Natural killer cell (primary cell): ENCODE measurements around the gene VSX1. TPM values are rescaled to one million over a fixed set of nuclear protein-coding genes. Genes with fewer than 3 reads are reported as not detected.
A peak's percentile ranks its signal among the peaks of the same experiment; 100 is the strongest.

Experiments
- ATAC-seq, 3 donors: fragments of 150-1000 bp in 2 of 3; fragments of 200-7000 bp in 1 of 3; cut with Tn5 transposase; 1 replicate in 1 of 3; 2 replicates in 2 of 3; pipeline ENCODE4 v1.10.0; 2021; ENCODE audit warnings: mild to moderate bottlenecking in 2 of 3, moderate library complexity in 2 of 3
- DNase-seq, 2 donors: peaks; one replicate each; pipeline versions ENCODE4 v3.0.0 to v3.0.0-alpha.2; 2013 to 2021; ENCODE audit warnings: mixed read lengths in 1 of 2
- H3K27ac ChIP-seq: one replicate; pipeline ENCODE4 v1.5.1; 2013; ENCODE audit warnings: mild to moderate bottlenecking, low read length
- H3K27me3 ChIP-seq: one replicate; pipeline ENCODE4 v1.6.1; 2013; ENCODE audit warnings: low read length; ENCODE audit not compliant: control insufficient read depth, insufficient read depth
- H3K36me3 ChIP-seq: one replicate; pipeline ENCODE4 v1.6.1; 2013; ENCODE audit warnings: low read length; ENCODE audit not compliant: control insufficient read depth, insufficient read depth
- H3K4me1 ChIP-seq: one replicate; pipeline ENCODE4 v1.6.1; 2013; ENCODE audit warnings: low read length; ENCODE audit not compliant: control insufficient read depth, insufficient read depth
- H3K4me3 ChIP-seq: one replicate; pipeline ENCODE4 v1.5.1; 2013; ENCODE audit warnings: low read length
- H3K9me3 ChIP-seq: one replicate; pipeline ENCODE4 v1.6.1; 2013; ENCODE audit warnings: low read length; ENCODE audit not compliant: control insufficient read depth, insufficient read depth
- H3K27ac Mint-ChIP-seq, 2 donors: one replicate each; pipeline ENCODE4 v1.8.0; 2022; ENCODE audit warnings: mild to moderate bottlenecking in 2 of 2, mixed read lengths in 2 of 2, moderate library complexity in 1 of 2
- H3K27me3 Mint-ChIP-seq, 2 donors: one replicate each; pipeline ENCODE4 v1.8.0; 2022; ENCODE audit warnings: low read depth in 2 of 2, mixed read lengths in 2 of 2
- H3K36me3 Mint-ChIP-seq: one replicate; pipeline ENCODE4 v1.8.0; 2022; ENCODE audit warnings: mixed read lengths
- H3K4me1 Mint-ChIP-seq, 2 donors: one replicate each; pipeline ENCODE4 v1.8.0; 2022; ENCODE audit warnings: mixed read lengths in 2 of 2
- H3K4me3 Mint-ChIP-seq: one replicate; pipeline ENCODE4 v1.8.0; 2022; ENCODE audit warnings: mild to moderate bottlenecking, moderate library complexity, mixed read lengths
- H3K9me3 Mint-ChIP-seq, 2 donors: one replicate each; pipeline ENCODE4 v1.8.0; 2022; ENCODE audit warnings: mixed read lengths in 2 of 2
- CTCF ChIP-seq: fragments of 200-600 bp; IDR thresholded peaks from one replicate; pipeline ENCODE4 v1.8.0; 2022; ENCODE audit warnings: antibody characterized with exemption
- WGBS: methylation state at CpG from one replicate; pipeline ENCODE4 v1.1.7; 2013; ENCODE audit warnings: missing lambda C conversion rate; ENCODE audit not compliant: insufficient coverage; 5-methylcytosine and 5-hydroxymethylcytosine counted together
- intact Hi-C: fragments of 100-400 bp; cut with micrococcal nuclease; formaldehyde crosslinking; loops from one replicate; pipeline ENCODE4 v1.14.2; 2022
- total RNA-seq, 4 donors: library from RNA; stranded (reverse); fragments of 120-200 nt in 1 of 4; gene quantifications; one replicate each; pipeline versions ENCODE4 v1.2.3 to v1.2.4, GENCODE V29; 2013 to 2022

Gene VSX1
- total RNA-seq, 3 donors from 2014 or later (not counting 1 experiment from before 2014, with no cell fraction given), result not detected

- DNase-seq, result no peak
- Mint-ChIP-seq H3K9me3 (no peaks in the 10 kb centered on the region), H3K36me3 (no peaks in the 10 kb centered on the region), H3K27ac (no peak overlapping the region), H3K4me3 (no peak overlapping the region), H3K4me1 (peaks cover 4 to 7% of the 10 kb centered on the region in 2 donors), H3K27me3 (peaks cover 59 to 79% of the 10 kb centered on the region in 2 donors)
- Histone ChIP-seq H3K36me3 (no peaks in the 10 kb centered on the region), H3K27me3 (peaks cover 54% of the 10 kb centered on the region), H3K9me3 (peaks cover 3% of the 10 kb centered on the region), H3K4me3 (no peak overlapping the region), H3K4me1 (peaks cover 11% of the 10 kb centered on the region), H3K27ac (no peak overlapping the region)
- intact Hi-C loops, result no loop called here
- no peak for TF ChIP-seq CTCF
- WGBS, result 72% methylated on average over 4 of the region's 4 CpGs
- ATAC-seq, result no peak
Observed at GRCh38 chr20:25079171-25079570, 2.8 kb downstream of the VSX1 start.

DNA sequence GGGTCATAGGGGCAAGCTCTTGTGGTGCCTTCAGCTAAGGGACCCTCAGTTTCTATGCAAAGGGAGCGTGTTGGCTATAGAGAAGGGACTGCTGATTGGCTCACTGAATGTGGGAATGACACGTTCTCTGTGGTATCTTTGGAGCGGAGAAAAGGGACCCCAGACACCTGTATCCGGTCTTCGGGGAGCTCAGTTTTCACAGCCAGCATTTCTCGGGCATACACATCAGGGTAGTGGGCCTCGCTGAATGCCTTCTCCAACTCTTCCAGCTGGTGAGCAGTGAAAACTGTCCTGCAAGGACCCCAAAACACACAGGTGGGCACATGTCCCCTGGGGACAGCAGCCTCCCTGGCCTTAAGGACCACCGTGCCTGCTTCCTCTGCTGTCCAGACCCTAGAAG, 3.3 kb downstream of the VSX1 start:
- Mint-ChIP-seq H3K27ac (no peak overlapping the region), H3K4me1 (peaks cover 4 to 7% of the 10 kb centered on the region in 2 donors), H3K4me3 (no peak overlapping the region), H3K36me3 (no peaks in the 10 kb centered on the region), H3K27me3 (peaks cover 57 to 79% of the 10 kb centered on the region in 2 donors), H3K9me3 (no peaks in the 10 kb centered on the region)
- TF ChIP-seq CTCF, result no peak
- ATAC-seq (no peak), DNase-seq (no peak)
- Histone ChIP-seq H3K27me3 (peaks cover 49% of the 10 kb centered on the region), H3K4me3 (no peak overlapping the region), H3K27ac (no peak overlapping the region), H3K9me3 (peaks cover 3% of the 10 kb centered on the region), H3K36me3 (no peaks in the 10 kb centered on the region), H3K4me1 (peaks cover 9% of the 10 kb centered on the region)
- 86% methylated on average over 8 of the region's 8 CpGs for whole genome bisulfite sequencing
- intact Hi-C loops, result no loop called here

DNA sequence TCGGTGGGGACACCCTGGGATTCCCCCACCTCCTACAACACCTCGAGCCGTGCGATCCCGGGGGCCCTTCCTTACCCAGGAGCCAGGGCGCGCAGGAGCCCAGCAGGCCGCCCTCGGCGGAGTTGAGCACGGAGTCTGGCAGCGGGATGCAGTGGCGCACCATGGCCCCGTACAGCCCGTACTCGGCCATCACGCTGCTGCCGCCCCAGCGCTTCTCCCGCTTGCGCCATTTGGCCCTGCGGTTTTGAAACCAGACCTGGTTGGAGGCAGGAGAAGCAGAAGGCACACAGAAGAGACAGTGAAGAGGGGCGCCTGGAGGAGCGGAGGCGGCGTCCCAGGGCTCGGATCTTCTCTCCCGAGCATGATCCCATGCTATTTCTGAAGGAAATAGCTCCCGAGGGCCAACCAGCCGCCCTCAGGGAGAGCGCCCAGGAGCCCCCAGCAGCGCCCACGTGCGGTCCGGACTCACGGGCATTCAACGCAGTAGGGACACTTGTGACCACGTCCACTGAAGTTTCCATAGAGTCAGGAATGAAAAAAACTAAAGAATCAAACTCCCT, 4.3 kb downstream of the VSX1 start:
- no peaks in the 10 kb centered on the region for H3K36me3 Mint-ChIP-seq
- no peaks in the 10 kb centered on the region for H3K36me3 ChIP-seq
- TF ChIP-seq CTCF, result no peak
- peaks cover 4 to 7% of the 10 kb centered on the region in 2 donors for H3K4me1 Mint-ChIP-seq
- H3K27ac Mint-ChIP-seq, result no peak overlapping the region
- WGBS, result 7% methylated on average over 37 of the region's 38 CpGs
- no peak overlapping the region for H3K4me3 Mint-ChIP-seq
- peak in 1 of 3 donors; percentile 21 for ATAC-seq
- H3K9me3 ChIP-seq, result peaks cover 3% of the 10 kb centered on the region
- no peak overlapping the region for H3K27ac ChIP-seq
- no peak overlapping the region for H3K4me3 ChIP-seq
- H3K27me3 Mint-ChIP-seq, result peaks cover 55 to 75% of the 10 kb centered on the region in 2 donors
- no peaks in the 10 kb centered on the region for H3K9me3 Mint-ChIP-seq
- intact Hi-C loops, result no loop called here
- peaks cover 6% of the 10 kb centered on the region for H3K4me1 ChIP-seq
- H3K27me3 ChIP-seq, result peaks cover 45% of the 10 kb centered on the region
- no peak for DNase-seq
